ENCODE data around the gene FAM53B.

FAM53B gene

GRCh38 chr10:124651402-124651891 is 92.7 kb downstream of the FAM53B start:
- no peak for DNase-seq (ENCODE audit: extremely low read depth, low read depth)
- TF ChIP-seq CTCF (IDR thresholded peaks at IDR 0.05; ENCODE audit: low read depth, low read length), result no peak

- no peak for DNase-seq (ENCODE audit: extremely low read depth, low read depth)
- no peak for TF ChIP-seq CTCF (IDR thresholded peaks at IDR 0.05; ENCODE audit: low read depth, low read length)
Measured at GRCh38 chr10:124650820-124651401, 93.3 kb downstream of the FAM53B start.

GRCh38 chr10:124650263-124650662 is 93.9 kb downstream of the FAM53B start:
- no peak for TF ChIP-seq CTCF (IDR thresholded peaks at IDR 0.05; ENCODE audit: low read depth, low read length)
- no peak for DNase-seq (ENCODE audit: extremely low read depth, low read depth)

GRCh38 chr10:124649214-124649613 is 95.0 kb downstream of the FAM53B start:
- TF ChIP-seq CTCF (IDR thresholded peaks at IDR 0.05; ENCODE audit: low read depth, low read length), result no peak
- no peak for DNase-seq (ENCODE audit: extremely low read depth, low read depth)

- no peak for TF ChIP-seq CTCF (IDR thresholded peaks at IDR 0.05; ENCODE audit: low read depth, low read length)
- peak; percentile 27 for DNase-seq (ENCODE audit: extremely low read depth, low read depth)
Measured at GRCh38 chr10:124648738-124649137, 95.4 kb downstream of the FAM53B start.

- DNase-seq (ENCODE audit: extremely low read depth, low read depth), result no peak
- TF ChIP-seq CTCF (IDR thresholded peaks at IDR 0.05; ENCODE audit: low read depth, low read length), result no peak
Measured at GRCh38 chr10:124648131-124648475, 96.1 kb downstream of the FAM53B start.

- no peak for DNase-seq (ENCODE audit: extremely low read depth, low read depth)
- peak; percentile 14 for TF ChIP-seq CTCF (IDR thresholded peaks at IDR 0.05; ENCODE audit: low read depth, low read length)
Measured at GRCh38 chr10:124647421-124648130, 96.6 kb downstream of the FAM53B start.

Measured in AG09319 (cell line).